H1 (cell line): ENCODE measurements around the gene TTL. TPM values are rescaled to one million over a fixed set of nuclear protein-coding genes. Genes with fewer than 3 reads are reported as not detected.

Source experiments
- CHD2 ChIP-seq: IDR thresholded peaks from 2 replicates; pipeline ENCODE4 v1.6.1; 2012; ENCODE audit warnings: low read length, improper control_type of control experiment
- POLR2A ChIP-seq, 2 experiments: IDR thresholded peaks; 1 replicate in 1 of 2; 2 replicates in 1 of 2; pipeline ENCODE4 v1.6.1; 2011; ENCODE audit warnings: low read depth in 2 of 2, low read length in 2 of 2, mild to moderate bottlenecking in 2 of 2; ENCODE audit errors: control extremely low read depth in 1 of 2
- SRF ChIP-seq: IDR thresholded peaks from 2 replicates; pipeline ENCODE4 v1.6.1; 2011; ENCODE audit warnings: mild to moderate bottlenecking, low read depth, low read length, moderate library complexity
- polyA plus RNA-seq, 7 experiments: library from polyadenylated mRNA; depleted of rRNA in 3 of 7; stranded (reverse) in 5 of 7; unstranded in 2 of 7; fragments of >200 nt in 5 of 7; fragments of 200-250 nt in 2 of 7; gene quantifications; 1 replicate in 5 of 7; 2 replicates in 1 of 7; 4 replicates in 1 of 7; pipeline versions ENCODE4 v1.2.1 to v1.2.3, GENCODE V29; 2011 to 2013; ENCODE audit warnings: missing spikeins in 2 of 7, mixed read lengths in 2 of 7
- total RNA-seq: library from RNA; stranded (reverse); fragmentation: NEBNext Ultra II Directional; extraction: Animal tissue kit (Norgen Biotek cat#: 25700); gene quantifications from 2 replicates; pipeline ENCODE4 v1.2.1, GENCODE V29; 2021

Gene TTL
- total and polyA plus RNA-seq, 2 of the 8 experiments (the other 6 are each of a cell fraction or from before 2014, with no cell fraction given): 17.5 to 57.1 TPM

GRCh38 chr2:112463256-112463655 lies 18.7 kb upstream of the TTL start (continued):
- TF ChIP-seq SRF (no peak), POLR2A (IDR thresholded peaks at IDR 0.05; ENCODE audit: control extremely low read depth in 1 of 2, low read depth in 2 of 2, low read length in 2 of 2) (no peak), CHD2 (no peak)
